IPS-20b (cell line): Measurements from ENCODE around the gene SENP2.
"Not testable (repeated sequence)": the region's sequence is repeated elsewhere in the genome, so short reads cannot be mapped to it uniquely, and the experiment has no call there.

Source experiments
- H3K27ac ChIP-seq: one replicate; pipeline ENCODE4 v1.5.1; 2013; ENCODE audit warnings: low read length
- H3K27me3 ChIP-seq: 2 replicates; pipeline ENCODE4 v1.6.1; 2013; ENCODE audit warnings: mild to moderate bottlenecking, low read length, inconsistent platforms; ENCODE audit not compliant: insufficient read depth
- H3K36me3 ChIP-seq: 2 replicates; pipeline ENCODE4 v1.6.1; 2013; ENCODE audit warnings: low read depth, mild to moderate bottlenecking, inconsistent platforms, low read length, moderate library complexity; ENCODE audit not compliant: insufficient read depth
- H3K4me1 ChIP-seq: 2 replicates; pipeline ENCODE4 v1.6.1; 2013; ENCODE audit warnings: mild to moderate bottlenecking, control low read depth, inconsistent platforms, low read length, moderate library complexity; ENCODE audit not compliant: insufficient read depth
- H3K4me3 ChIP-seq: 2 replicates; pipeline ENCODE4 v1.5.1; 2013; ENCODE audit warnings: mild to moderate bottlenecking, low read length, inconsistent platforms
- H3K9ac ChIP-seq: 2 replicates; pipeline ENCODE4 v1.6.1; 2013; ENCODE audit warnings: low read depth, mild to moderate bottlenecking, inconsistent platforms, low read length, moderate library complexity
- H3K9me3 ChIP-seq: 2 replicates; pipeline ENCODE4 v1.6.1; 2013; ENCODE audit warnings: mild to moderate bottlenecking, low read depth, low read length, inconsistent platforms; ENCODE audit not compliant: insufficient read depth

SENP2 gene

DNA sequence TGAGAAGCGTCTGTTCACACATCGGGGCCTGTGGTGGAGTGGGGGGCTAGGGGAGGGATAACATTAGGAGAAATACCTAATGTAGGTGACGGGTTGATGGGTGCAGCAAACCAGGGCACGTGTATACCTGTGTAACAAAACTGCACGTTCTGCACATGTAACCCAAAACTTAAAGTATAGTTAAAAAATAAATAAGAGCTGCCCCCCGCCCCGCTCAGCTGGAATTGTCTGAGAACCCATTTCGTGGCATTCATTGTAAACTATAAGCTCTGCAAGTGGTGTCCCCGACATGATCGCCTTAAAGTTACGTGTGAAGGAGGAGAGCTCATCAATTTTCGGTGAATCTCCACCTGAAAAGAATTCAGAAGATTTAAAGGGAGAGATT is 26.4 kb upstream of the SENP2 start:
- H3K9me3 ChIP-seq = no peaks in the 10 kb centered on the region
- H3K9ac ChIP-seq = no peak overlapping the region
- H3K27me3 ChIP-seq = peaks cover 7% of the 10 kb centered on the region; the same call in 1 of the 2 replicates
- no peak overlapping the region for H3K4me3 ChIP-seq
- no peaks in the 10 kb centered on the region for H3K36me3 ChIP-seq
- peaks cover 22% of the 10 kb centered on the region for H3K4me1 ChIP-seq
- no peak overlapping the region for H3K27ac ChIP-seq

- no peaks in the 10 kb centered on the region for H3K9me3 ChIP-seq
- H3K4me1 ChIP-seq = peaks cover 22% of the 10 kb centered on the region
- H3K4me3 ChIP-seq = no peak overlapping the region
- H3K27me3 ChIP-seq = peaks cover 7% of the 10 kb centered on the region; the same call in 1 of the 2 replicates
- no peaks in the 10 kb centered on the region for H3K36me3 ChIP-seq
- H3K27ac ChIP-seq = no peak overlapping the region
- H3K9ac ChIP-seq = peak overlapping the region; percentile 42; the same call in 1 of the 2 replicates
Measured at GRCh38 chr3:185560676-185561075, 25.4 kb upstream of the SENP2 start.

- Histone ChIP-seq H3K4me1 (peaks cover 22% of the 10 kb centered on the region), H3K27me3 (peaks cover 7% of the 10 kb centered on the region; the same call in 1 of the 2 replicates), H3K9me3 (no peaks in the 10 kb centered on the region), H3K4me3 (no peak overlapping the region), H3K27ac (peak overlapping the region; percentile 15), H3K36me3 (no peaks in the 10 kb centered on the region), H3K9ac (peak overlapping the region; percentile 53; the same call in 1 of the 2 replicates)
Measured at GRCh38 chr3:185561374-185561943, 24.6 kb upstream of the SENP2 start.

DNA sequence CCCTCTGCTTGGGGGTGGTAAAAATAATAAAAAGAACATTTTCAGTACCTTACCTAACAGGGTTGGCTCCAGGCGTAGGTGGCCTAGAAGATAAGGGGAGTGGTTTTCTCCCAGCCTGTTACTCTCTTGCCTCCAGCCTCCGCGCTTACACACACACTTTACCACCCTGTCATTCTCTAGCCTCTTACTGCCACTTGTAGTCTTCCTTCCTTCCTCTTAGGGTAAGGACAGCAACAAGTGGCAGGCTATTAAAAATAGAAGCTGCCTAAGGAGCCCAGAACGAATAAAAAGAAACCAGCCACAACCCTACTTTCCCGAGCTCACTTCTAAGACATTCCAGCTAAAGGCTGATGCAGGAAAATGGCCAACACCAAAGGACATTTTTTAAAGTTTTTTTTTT is 24.1 kb upstream of the SENP2 start:
- Histone ChIP-seq H3K9ac (0 out of 2 replicates have a peak overlapping the region, but pooled peaks have one; percentile 53), H3K9me3 (no peaks in the 10 kb centered on the region), H3K36me3 (no peaks in the 10 kb centered on the region), H3K4me1 (peaks cover 22% of the 10 kb centered on the region), H3K4me3 (no peak overlapping the region), H3K27me3 (peaks cover 7% of the 10 kb centered on the region; the same call in 1 of the 2 replicates), H3K27ac (peak overlapping the region; percentile 15)

DNA sequence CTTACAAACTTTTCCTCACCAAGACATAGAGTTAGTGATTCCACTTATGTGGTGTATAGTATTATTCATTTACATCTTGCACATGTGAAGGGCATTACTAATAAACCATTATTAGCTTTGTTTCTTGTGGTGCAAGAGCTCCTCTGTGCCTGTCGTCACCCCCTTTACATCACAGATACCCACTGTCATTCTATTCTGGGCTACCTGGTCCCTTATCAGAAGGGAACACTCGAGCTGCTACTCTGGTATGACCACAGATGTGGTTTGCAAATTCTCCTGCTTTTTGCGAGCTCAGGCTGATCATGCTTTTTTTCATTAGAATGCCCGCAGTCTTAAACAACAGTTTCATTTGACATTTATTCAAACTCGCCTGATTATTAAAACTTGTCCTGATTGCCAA is 13.9 kb upstream of the SENP2 start:
- no peaks in the 10 kb centered on the region for H3K36me3 ChIP-seq
- H3K27ac ChIP-seq = no peak overlapping the region
- H3K9me3 ChIP-seq = peaks cover 13% of the 10 kb centered on the region
- H3K4me1 ChIP-seq = no peaks in the 10 kb centered on the region; the same call in 1 of the 2 replicates
- no peak overlapping the region for H3K4me3 ChIP-seq
- no peaks in the 10 kb centered on the region for H3K27me3 ChIP-seq
- H3K9ac ChIP-seq = no peak overlapping the region

GRCh38 chr3:185575108-185575869 is 10.8 kb upstream of the SENP2 start:
- not testable (repeated sequence) for H3K4me3 ChIP-seq, H3K4me1 ChIP-seq, H3K27ac ChIP-seq, H3K27me3 ChIP-seq, H3K9ac ChIP-seq, H3K36me3 ChIP-seq
- H3K9me3 ChIP-seq = peaks cover 13% of the 10 kb centered on the region

- H3K36me3 ChIP-seq = no peaks in the 10 kb centered on the region
- no peaks in the 10 kb centered on the region for H3K27me3 ChIP-seq
- peak overlapping the region; percentile 92 for H3K4me3 ChIP-seq
- H3K9ac ChIP-seq = peak overlapping the region; percentile 94
- H3K9me3 ChIP-seq = no peaks in the 10 kb centered on the region
- H3K27ac ChIP-seq = peak overlapping the region; percentile 93
- peaks cover 7% of the 10 kb centered on the region; the same call in 1 of the 2 replicates for H3K4me1 ChIP-seq
Measured at GRCh38 chr3:185582236-185582635, 3.9 kb upstream of the SENP2 start.

- H3K27ac ChIP-seq = peak overlapping the region; percentile 93
- peak overlapping the region; percentile 92 for H3K4me3 ChIP-seq
- no peaks in the 10 kb centered on the region for H3K36me3 ChIP-seq
- H3K4me1 ChIP-seq = peaks cover 7% of the 10 kb centered on the region; the same call in 1 of the 2 replicates
- H3K27me3 ChIP-seq = no peaks in the 10 kb centered on the region
- H3K9me3 ChIP-seq = no peaks in the 10 kb centered on the region
- peak overlapping the region; percentile 94 for H3K9ac ChIP-seq
Measured at GRCh38 chr3:185582871-185583270, 3.2 kb upstream of the SENP2 start.

- peak overlapping the region; percentile 74 for H3K27ac ChIP-seq
- H3K4me3 ChIP-seq = peak overlapping the region; percentile 92
Measured at GRCh38 chr3:185583925-185584324, 2.2 kb upstream of the SENP2 start.

DNA sequence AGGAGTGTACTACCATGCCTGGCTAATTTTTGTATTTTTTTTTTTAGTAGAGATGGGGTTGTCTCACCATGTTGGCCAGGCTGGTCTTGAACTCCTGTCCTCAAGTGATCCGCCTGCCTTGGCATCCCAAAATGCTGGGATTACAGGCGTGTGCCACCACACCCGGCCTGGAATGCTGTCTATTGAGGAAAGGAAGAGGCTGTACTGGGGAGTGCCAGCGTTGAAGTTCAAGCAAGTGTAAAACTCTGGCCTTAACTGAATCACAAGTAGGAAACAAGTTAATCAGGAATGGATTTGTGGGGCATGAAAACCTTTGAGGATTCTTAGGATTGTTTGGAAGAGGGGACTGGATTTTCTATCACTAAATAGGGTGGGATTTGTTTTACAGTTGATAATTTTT is 1.4 kb upstream of the SENP2 start:
- H3K9ac ChIP-seq = peak overlapping the region; percentile 75; the same call in 1 of the 2 replicates

More at GRCh38 chr3:185583925-185584324, 2.2 kb upstream of the SENP2 start:
- Histone ChIP-seq H3K9me3 (no peaks in the 10 kb centered on the region), H3K4me1 (peaks cover 7% of the 10 kb centered on the region; the same call in 1 of the 2 replicates), H3K9ac (peak overlapping the region; percentile 94; the same call in 1 of the 2 replicates), H3K27me3 (no peaks in the 10 kb centered on the region), H3K36me3 (no peaks in the 10 kb centered on the region)

DNA sequence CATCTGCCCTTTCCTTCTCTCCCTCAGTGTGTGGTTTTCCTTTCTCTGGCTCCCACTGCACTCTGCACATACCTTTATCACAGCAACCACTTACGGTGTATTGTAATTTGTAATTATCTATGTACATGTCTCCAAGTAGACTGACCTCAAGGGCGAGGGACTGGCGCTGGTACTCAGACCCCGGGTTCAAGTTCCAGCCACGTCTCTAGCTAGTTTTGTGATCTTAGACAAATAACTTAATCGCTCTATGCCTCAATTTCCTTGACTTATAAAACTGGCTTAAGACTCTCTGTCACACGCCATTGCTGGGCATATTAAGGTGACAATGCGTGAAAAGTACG is 607 bp upstream of the SENP2 start:
- H3K4me3 ChIP-seq = peak overlapping the region; percentile 72
- peak overlapping the region; percentile 75 for H3K9ac ChIP-seq
- H3K36me3 ChIP-seq = no peaks in the 10 kb centered on the region
- H3K4me1 ChIP-seq = peaks cover 7% of the 10 kb centered on the region; the same call in 1 of the 2 replicates
- peak overlapping the region; percentile 44 for H3K27ac ChIP-seq
- no peaks in the 10 kb centered on the region for H3K27me3 ChIP-seq
- no peaks in the 10 kb centered on the region for H3K9me3 ChIP-seq

More for the DNA sequence above, 1.4 kb upstream of the SENP2 start:
- Histone ChIP-seq H3K4me1 (peaks cover 7% of the 10 kb centered on the region; the same call in 1 of the 2 replicates), H3K9me3 (no peaks in the 10 kb centered on the region), H3K27ac (no peak overlapping the region), H3K4me3 (no peak overlapping the region; the same call in 1 of the 2 replicates), H3K27me3 (no peaks in the 10 kb centered on the region), H3K36me3 (no peaks in the 10 kb centered on the region)

- Histone ChIP-seq H3K27ac (no peak overlapping the region), H3K27me3 (no peaks in the 10 kb centered on the region), H3K9ac (peak overlapping the region; percentile 87; the same call in 1 of the 2 replicates), H3K4me3 (peak overlapping the region; percentile 91), H3K9me3 (no peaks in the 10 kb centered on the region), H3K36me3 (0 out of 2 replicates have a peak, but pooled peaks cover 2% of the 10 kb centered on the region), H3K4me1 (peaks cover 7% of the 10 kb centered on the region; the same call in 1 of the 2 replicates)
Measured at GRCh38 chr3:185586686-185587039, 568 bp downstream of the SENP2 start.
